ENCODE results near the gene KIF18B.

KIF18B gene

GRCh38 chr17:44922136-44922535, 25.4 kb downstream of the KIF18B start:
- TF ChIP-seq YY1 (IDR thresholded peaks at IDR 0.05; ENCODE audit: low read depth) = no peak

GRCh38 chr17:44921122-44921882, 26.3 kb downstream of the KIF18B start:
- TF ChIP-seq MAX (IDR thresholded peaks at IDR 0.05) (0 out of 2 replicates have a peak, but pooled peaks have one; percentile 19), REST (IDR thresholded peaks at IDR 0.05; ENCODE audit: low read depth) (no peak)

GRCh38 chr17:44920565-44920940, 27.0 kb downstream of the KIF18B start:
- no peak for TF ChIP-seq TEAD4 (IDR thresholded peaks at IDR 0.05)
- TF ChIP-seq YY1 (IDR thresholded peaks at IDR 0.05; ENCODE audit: low read depth) = no peak
- TF ChIP-seq CEBPB (IDR thresholded peaks at IDR 0.05) = no peak
- TF ChIP-seq FOXM1 (IDR thresholded peaks at IDR 0.05; ENCODE audit: borderline replicate concordance, low read depth) = no peak
- TF ChIP-seq EGR1 (IDR thresholded peaks at IDR 0.05) = no peak
- TF ChIP-seq TCF12 (IDR thresholded peaks at IDR 0.05; ENCODE audit: low read depth) = no peak
- no peak for TF ChIP-seq REST (IDR thresholded peaks at IDR 0.05; ENCODE audit: low read depth)
- TF ChIP-seq TAF1 (IDR thresholded peaks at IDR 0.05; ENCODE audit: low read depth) = no peak
- no peak for TF ChIP-seq EP300 (IDR thresholded peaks at IDR 0.05; ENCODE audit: borderline replicate concordance)
- TF ChIP-seq ZBTB7A (IDR thresholded peaks at IDR 0.05; ENCODE audit: low read depth) = no peak
- no peak for TF ChIP-seq CREB1 (IDR thresholded peaks at IDR 0.05; ENCODE audit: low read depth)
- no peak for TF ChIP-seq USF1 (IDR thresholded peaks at IDR 0.05)
- no peak for TF ChIP-seq RAD21 (IDR thresholded peaks at IDR 0.05; ENCODE audit: low read depth)
- TF ChIP-seq NFIC (IDR thresholded peaks at IDR 0.05) = no peak
- TF ChIP-seq MAX (IDR thresholded peaks at IDR 0.05) = no peak

GRCh38 chr17:44919885-44920564, 27.5 kb downstream of the KIF18B start:
- TF ChIP-seq NFIC (IDR thresholded peaks at IDR 0.05) (no peak), TCF12 (IDR thresholded peaks at IDR 0.05; ENCODE audit: low read depth) (no peak), RAD21 (IDR thresholded peaks at IDR 0.05; ENCODE audit: low read depth) (peak; percentile 92), MAX (IDR thresholded peaks at IDR 0.05) (no peak), REST (IDR thresholded peaks at IDR 0.05; ENCODE audit: low read depth) (no peak)

- TF ChIP-seq REST (IDR thresholded peaks at IDR 0.05; ENCODE audit: low read depth) = no peak
- no peak for TF ChIP-seq TAF1 (IDR thresholded peaks at IDR 0.05; ENCODE audit: low read depth)
- TF ChIP-seq CREB1 (IDR thresholded peaks at IDR 0.05; ENCODE audit: low read depth) = no peak
- TF ChIP-seq CEBPB (IDR thresholded peaks at IDR 0.05) = no peak
- TF ChIP-seq ZBTB7A (IDR thresholded peaks at IDR 0.05; ENCODE audit: low read depth) = no peak
- TF ChIP-seq EGR1 (IDR thresholded peaks at IDR 0.05) = no peak
- no peak for TF ChIP-seq USF1 (IDR thresholded peaks at IDR 0.05)
- TF ChIP-seq TCF12 (IDR thresholded peaks at IDR 0.05; ENCODE audit: low read depth) = no peak
These were observed 28.2 kb downstream of the KIF18B start for GRCh38 chr17:44919411-44919810.

All from Ishikawa (cell line).